IgD-negative memory B cell (primary cell): ENCODE results near the gene MFRP. TPM values are rescaled to one million over a fixed set of nuclear protein-coding genes. Genes with fewer than 3 reads are reported as not detected.
A peak's percentile ranks its signal among the peaks of the same experiment; 100 is the strongest.

ENCODE experiments used
- H3K27ac Mint-ChIP-seq, 3 donors: one replicate each; pipeline ENCODE4 v1.8.0; 2020 to 2022; ENCODE audit warnings: mild to moderate bottlenecking in 3 of 3, mixed read lengths in 3 of 3, moderate library complexity in 1 of 3
- H3K27me3 Mint-ChIP-seq: one replicate; pipeline ENCODE4 v1.8.0; 2021; ENCODE audit warnings: mixed read lengths
- H3K36me3 Mint-ChIP-seq: one replicate; pipeline ENCODE4 v1.8.0; 2020; ENCODE audit warnings: mild to moderate bottlenecking, mixed read lengths
- H3K4me1 Mint-ChIP-seq, 3 donors: one replicate each; pipeline ENCODE4 v1.8.0; 2020 to 2022; ENCODE audit warnings: mixed read lengths in 3 of 3, mild to moderate bottlenecking in 1 of 3
- H3K4me3 Mint-ChIP-seq, 4 donors: one replicate each; pipeline ENCODE4 v1.8.0; 2020 to 2022; ENCODE audit warnings: mild to moderate bottlenecking in 4 of 4, mixed read lengths in 4 of 4, moderate library complexity in 3 of 4
- H3K9me3 Mint-ChIP-seq, 3 donors: one replicate each; pipeline ENCODE4 v1.8.0; 2020 to 2021; ENCODE audit warnings: mixed read lengths in 3 of 3, mild to moderate bottlenecking in 1 of 3
- polyA plus RNA-seq: library from polyadenylated mRNA; unstranded; fragments of 300-500 nt; fragmentation: Illumina TruSeq; gene quantifications from one replicate; pipeline ENCODE4 v1.2.3, GENCODE V29; 2021

MFRP gene
- polyA plus RNA-seq, 1 donor from 2014 or later, result not detected

- peak overlapping the region in 3 of 4 donors; percentile 70 to 91 (median 79) for H3K4me3 Mint-ChIP-seq
- H3K4me1 Mint-ChIP-seq, result peaks cover 0 to 5% (median 4%) of the 10 kb centered on the region in 3 donors
- no peaks in the 10 kb centered on the region for H3K36me3 Mint-ChIP-seq
- no peak overlapping the region for H3K27ac Mint-ChIP-seq
- peaks cover 32% of the 10 kb centered on the region for H3K27me3 Mint-ChIP-seq
- H3K9me3 Mint-ChIP-seq, result no peaks in the 10 kb centered on the region
Measured at GRCh38 chr11:119355091-119355843, 8.8 kb upstream of the MFRP start.

- Mint-ChIP-seq H3K4me3 (no peak overlapping the region), H3K27ac (peak overlapping the region in 1 of 3 donors; percentile 2), H3K9me3 (peaks cover 0 to under 1% (median 0%) of the 10 kb centered on the region in 3 donors), H3K27me3 (peaks cover 29% of the 10 kb centered on the region), H3K4me1 (peaks cover 0 to 5% (median 3%) of the 10 kb centered on the region in 3 donors), H3K36me3 (no peaks in the 10 kb centered on the region)
Measured at GRCh38 chr11:119352857-119353260, 6.4 kb upstream of the MFRP start.

- no peaks in the 10 kb centered on the region for H3K36me3 Mint-ChIP-seq
- peaks cover 27% of the 10 kb centered on the region for H3K27me3 Mint-ChIP-seq
- no peaks in the 10 kb centered on the region for H3K4me1 Mint-ChIP-seq
- no peak overlapping the region for H3K4me3 Mint-ChIP-seq
- peaks cover 0 to 3% (median 0%) of the 10 kb centered on the region in 3 donors for H3K9me3 Mint-ChIP-seq
- H3K27ac Mint-ChIP-seq, result no peak overlapping the region
Measured at GRCh38 chr11:119351232-119351631, 4.7 kb upstream of the MFRP start.

- Mint-ChIP-seq H3K9me3 (peaks cover 0 to 3% (median 0%) of the 10 kb centered on the region in 3 donors), H3K27ac (no peak overlapping the region), H3K4me3 (no peak overlapping the region), H3K27me3 (peaks cover 25% of the 10 kb centered on the region), H3K36me3 (no peaks in the 10 kb centered on the region), H3K4me1 (no peaks in the 10 kb centered on the region)
Measured at GRCh38 chr11:119350302-119350701, 3.8 kb upstream of the MFRP start.

- H3K4me1 Mint-ChIP-seq, result no peaks in the 10 kb centered on the region
- no peak overlapping the region for H3K27ac Mint-ChIP-seq
- H3K27me3 Mint-ChIP-seq, result peaks cover 29% of the 10 kb centered on the region
Measured at GRCh38 chr11:119347940-119348605, 1.6 kb upstream of the MFRP start.

GRCh38 chr11:119347242-119347641 is 737 bp upstream of the MFRP start:
- Mint-ChIP-seq H3K4me3 (no peak overlapping the region), H3K27ac (no peak overlapping the region), H3K4me1 (no peaks in the 10 kb centered on the region), H3K36me3 (no peaks in the 10 kb centered on the region), H3K9me3 (peaks cover 0 to 3% (median 0%) of the 10 kb centered on the region in 3 donors), H3K27me3 (peaks cover 28% of the 10 kb centered on the region)

More at GRCh38 chr11:119347940-119348605, 1.6 kb upstream of the MFRP start:
- peaks cover 0 to 3% (median 0%) of the 10 kb centered on the region in 3 donors for H3K9me3 Mint-ChIP-seq
- no peaks in the 10 kb centered on the region for H3K36me3 Mint-ChIP-seq
- no peak overlapping the region for H3K4me3 Mint-ChIP-seq

GRCh38 chr11:119345685-119346084 is 820 bp downstream of the MFRP start:
- H3K27me3 Mint-ChIP-seq, result peaks cover 37% of the 10 kb centered on the region
- peaks cover 5 to 7% (median 6%) of the 10 kb centered on the region in 3 donors for H3K4me1 Mint-ChIP-seq
- H3K36me3 Mint-ChIP-seq, result peaks cover 2% of the 10 kb centered on the region
- no peak overlapping the region for H3K4me3 Mint-ChIP-seq
- peaks cover 0 to 3% (median 0%) of the 10 kb centered on the region in 3 donors for H3K9me3 Mint-ChIP-seq
- H3K27ac Mint-ChIP-seq, result no peak overlapping the region

- peak overlapping the region in 1 of 3 donors; percentile 23 for H3K27ac Mint-ChIP-seq
- peaks cover 5 to 7% (median 6%) of the 10 kb centered on the region in 3 donors for H3K4me1 Mint-ChIP-seq
- H3K9me3 Mint-ChIP-seq, result peaks cover 0 to 3% (median 0%) of the 10 kb centered on the region in 3 donors
- H3K36me3 Mint-ChIP-seq, result peaks cover 2% of the 10 kb centered on the region
- H3K27me3 Mint-ChIP-seq, result peaks cover 38% of the 10 kb centered on the region
- no peak overlapping the region for H3K4me3 Mint-ChIP-seq
Measured at GRCh38 chr11:119344291-119345010, 2.1 kb downstream of the MFRP start.

- peaks cover 0 to 3% (median 0%) of the 10 kb centered on the region in 3 donors for H3K9me3 Mint-ChIP-seq
- peak overlapping the region in 1 of 3 donors; percentile 18 for H3K27ac Mint-ChIP-seq
- peaks cover 2% of the 10 kb centered on the region for H3K36me3 Mint-ChIP-seq
- H3K27me3 Mint-ChIP-seq, result peaks cover 44% of the 10 kb centered on the region
- no peak overlapping the region for H3K4me3 Mint-ChIP-seq
- H3K4me1 Mint-ChIP-seq, result peaks cover 8 to 13% (median 10%) of the 10 kb centered on the region in 3 donors
Measured at GRCh38 chr11:119343726-119344125, 2.8 kb downstream of the MFRP start.

GRCh38 chr11:119342362-119343130 is 4.0 kb downstream of the MFRP start:
- Mint-ChIP-seq H3K27ac (no peak overlapping the region), H3K4me1 (peaks cover 8 to 15% (median 10%) of the 10 kb centered on the region in 3 donors), H3K36me3 (peaks cover 6% of the 10 kb centered on the region), H3K4me3 (peak overlapping the region in 1 of 4 donors; percentile 45), H3K27me3 (peaks cover 45% of the 10 kb centered on the region), H3K9me3 (peaks cover 0 to 3% (median 0%) of the 10 kb centered on the region in 3 donors)

- no peak overlapping the region for H3K27ac Mint-ChIP-seq
- peak overlapping the region in 1 of 4 donors; percentile 61 for H3K4me3 Mint-ChIP-seq
- H3K4me1 Mint-ChIP-seq, result peaks cover 8 to 17% (median 10%) of the 10 kb centered on the region in 3 donors
- H3K27me3 Mint-ChIP-seq, result peaks cover 45% of the 10 kb centered on the region
- peaks cover 8% of the 10 kb centered on the region for H3K36me3 Mint-ChIP-seq
- peaks cover 0 to 3% (median 0%) of the 10 kb centered on the region in 3 donors for H3K9me3 Mint-ChIP-seq
Measured at GRCh38 chr11:119342023-119342300, 4.5 kb downstream of the MFRP start.

- peaks cover 8 to 18% (median 10%) of the 10 kb centered on the region in 3 donors for H3K4me1 Mint-ChIP-seq
- H3K27me3 Mint-ChIP-seq, result peaks cover 45% of the 10 kb centered on the region
- H3K27ac Mint-ChIP-seq, result peak overlapping the region in 2 of 3 donors; percentile 16 to 69
- peaks cover 8% of the 10 kb centered on the region for H3K36me3 Mint-ChIP-seq
- H3K9me3 Mint-ChIP-seq, result peaks cover 0 to 2% (median 0%) of the 10 kb centered on the region in 3 donors
- peak overlapping the region in 2 of 4 donors; percentile 6 to 76 for H3K4me3 Mint-ChIP-seq
Measured at GRCh38 chr11:119341222-119342022, 5.1 kb downstream of the MFRP start.

GRCh38 chr11:119340335-119341221 is 5.9 kb downstream of the MFRP start, which contains the start of gene C1QTNF5:
Gene C1QTNF5 (minus strand): TSS chr11:119340883. CDS start chr11:119340397, 486 bp downstream.
- Mint-ChIP-seq H3K27me3 (peaks cover 45% of the 10 kb centered on the region), H3K4me3 (peak within 1 kb of the TSS in 2 of 4 donors; percentile 6 to 76)

More at GRCh38 chr11:119340335-119341221, 5.9 kb downstream of the MFRP start, which contains the start of gene C1QTNF5:
- peaks cover 10% of the 10 kb centered on the region for H3K36me3 Mint-ChIP-seq
- peaks cover 10 to 18% (median 10%) of the 10 kb centered on the region in 3 donors for H3K4me1 Mint-ChIP-seq
- H3K9me3 Mint-ChIP-seq, result peaks cover 0 to 2% (median 0%) of the 10 kb centered on the region in 3 donors
- peak within 1 kb of the TSS in 2 of 3 donors; percentile 16 to 69 for H3K27ac Mint-ChIP-seq
